ENCODE data around the gene NRM.

The NRM gene

DNA sequence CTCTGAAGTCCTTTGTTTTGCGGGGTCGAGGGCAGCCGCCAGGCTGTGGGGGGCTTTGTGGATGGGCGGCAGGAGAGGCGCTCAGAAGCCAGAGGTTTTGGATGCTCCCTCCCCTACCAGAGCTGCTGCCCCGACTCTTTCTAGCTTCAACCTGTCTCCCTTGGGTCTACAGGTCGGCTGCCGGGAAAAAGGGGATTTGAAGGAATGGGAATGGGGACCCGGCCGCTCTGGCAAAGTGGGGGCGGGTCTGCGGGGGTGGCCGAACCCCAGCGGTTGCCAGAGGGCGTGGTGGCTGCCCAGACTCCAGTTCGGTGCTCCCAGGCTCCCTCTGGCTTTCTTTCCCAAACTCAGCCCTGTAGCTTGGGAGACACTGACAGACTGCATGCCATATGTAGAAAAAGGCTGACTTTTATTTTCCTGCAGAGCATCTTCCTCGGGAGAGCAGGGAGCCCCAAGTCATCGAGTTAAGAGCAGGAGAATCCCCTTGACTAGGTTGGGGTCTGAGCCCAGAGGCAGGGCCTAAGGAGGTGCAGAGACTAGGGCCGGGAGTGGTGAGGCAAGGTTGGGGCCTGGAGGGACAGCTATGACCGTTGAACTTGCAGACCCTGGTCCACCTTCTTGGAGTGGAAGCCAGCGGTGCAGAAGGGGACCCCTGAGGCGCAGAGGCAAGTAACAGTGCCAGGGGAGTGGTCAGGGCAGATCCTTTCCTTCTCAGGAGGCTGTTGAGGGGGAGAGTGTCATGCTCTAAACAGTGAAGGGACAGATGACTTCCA, 2.9 kb downstream of the NRM start:
- peak in 2 of 4 experiments; percentile 32 to 49 for DNase-seq

GRCh38 chr6:30686908-30687658, 3.7 kb downstream of the NRM start:
- peak; percentile 93 to 97 (median 96) for DNase-seq

DNA sequence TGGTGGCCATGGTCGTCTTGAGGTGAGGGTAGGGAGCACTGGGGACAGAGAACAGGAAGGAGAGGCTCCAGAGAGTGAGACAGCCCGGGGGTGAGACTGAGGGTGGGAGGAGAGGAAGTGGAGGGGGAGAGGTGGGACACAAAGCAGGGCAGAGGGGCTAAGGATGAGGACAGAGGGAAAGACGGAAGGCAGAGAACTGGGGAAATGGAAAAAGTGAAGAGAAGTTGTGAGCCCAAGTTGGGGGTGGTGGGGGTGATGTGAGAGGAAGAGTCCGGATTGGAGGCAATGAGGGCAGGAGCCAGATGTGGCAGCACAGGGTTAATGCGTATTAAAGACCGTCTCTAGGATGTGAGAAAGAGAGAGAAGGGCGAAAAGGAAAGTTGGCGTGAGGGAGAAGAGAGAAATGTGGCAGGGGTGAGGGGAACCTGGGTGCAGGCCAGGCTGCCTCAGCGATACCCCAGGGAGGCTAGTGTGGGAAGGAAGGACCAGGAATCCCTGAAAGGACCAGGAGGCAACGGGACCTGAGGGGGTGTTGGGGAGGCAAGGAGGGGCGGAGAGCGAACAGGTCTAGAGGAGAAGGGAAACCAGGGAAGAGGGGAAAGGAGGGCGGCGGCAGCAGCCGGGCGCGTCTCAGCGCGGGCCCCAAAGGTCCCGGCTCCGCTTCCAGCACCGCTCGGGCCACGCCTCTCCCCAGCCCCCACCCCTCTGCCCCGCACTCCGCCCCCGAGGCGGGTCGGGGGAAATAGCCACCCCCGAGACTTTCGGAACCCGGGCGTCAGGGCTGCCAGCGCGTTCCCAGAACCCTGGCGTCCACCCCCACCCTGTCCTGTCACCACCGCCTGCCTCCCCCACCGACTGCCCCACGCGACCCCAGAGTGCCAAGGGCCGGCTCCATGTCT, 4.5 kb downstream of the NRM start, which contains the start of gene PPP1R18:
Gene PPP1R18, minus strand, starts transcription at position 637 of the 899 bp plus-strand sequence. Its CDS starts 627 bp downstream, at position 10.
- DNase-seq = peak; percentile 68 to 93 (median 84)

DNA sequence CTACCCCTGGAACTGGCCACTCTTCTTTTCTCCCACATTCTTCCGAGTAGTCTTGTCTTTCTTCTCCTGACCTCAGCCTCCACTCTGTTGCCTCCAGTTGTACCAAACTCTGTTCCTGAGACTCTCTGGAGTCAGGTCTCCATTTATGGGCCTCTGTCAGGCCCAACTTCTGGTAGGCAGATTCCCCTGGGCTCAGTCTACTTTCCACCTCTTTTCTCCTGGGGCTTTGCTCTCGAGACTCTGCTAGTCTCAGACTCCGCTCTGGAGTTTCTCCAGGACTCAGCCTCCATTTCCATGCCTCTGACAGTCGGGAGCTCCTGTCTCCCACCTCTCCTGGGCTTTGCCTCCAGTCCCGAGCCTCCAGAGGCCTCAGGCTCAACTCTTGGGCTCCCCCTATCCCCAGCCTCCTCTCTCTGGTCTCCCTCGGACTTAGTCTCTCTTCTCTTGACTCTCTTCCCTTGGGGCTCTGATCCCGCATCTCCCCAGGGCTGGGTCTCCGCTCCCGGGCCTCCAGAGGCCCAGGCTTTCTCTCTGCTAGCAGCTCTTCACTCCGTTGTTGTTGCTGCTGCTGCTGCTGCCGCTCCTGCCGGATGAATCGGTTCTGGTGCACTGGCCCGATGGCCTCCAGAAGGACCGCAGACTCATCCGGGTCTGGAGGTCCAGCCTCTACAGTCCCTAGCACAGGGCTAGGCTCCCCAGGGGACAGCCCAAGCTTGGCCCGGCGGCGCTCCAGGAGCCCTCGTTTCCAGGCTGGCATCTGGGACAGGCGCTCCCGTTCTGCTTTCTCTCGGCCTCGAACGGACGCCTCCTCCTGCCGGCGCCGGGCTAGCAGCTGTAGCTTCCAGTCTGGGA, 5.4 kb downstream of the NRM start:
- peak; percentile 26 to 63 (median 50) for DNase-seq

- DNase-seq = peak; percentile 62 to 89 (median 82)
Measured at GRCh38 chr6:30684386-30685156, 6.2 kb downstream of the NRM start.

DNA sequence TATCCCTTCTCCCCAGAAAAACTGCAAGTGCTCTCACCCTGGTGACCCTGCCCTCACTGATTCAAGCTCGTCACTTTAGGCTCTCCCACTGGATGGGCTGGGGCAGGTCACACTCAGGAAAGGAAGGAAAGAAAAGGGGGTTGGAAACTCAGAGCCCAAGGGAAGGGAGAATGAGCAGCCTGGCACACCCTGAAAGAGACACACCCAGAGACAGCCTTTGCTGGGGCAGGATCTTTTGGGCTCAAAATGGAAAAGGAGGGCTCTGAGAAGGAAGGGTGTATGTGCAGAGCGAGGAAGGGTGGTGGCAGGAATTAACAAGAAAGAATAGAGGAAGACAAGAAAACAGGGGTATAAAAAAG, 6.8 kb downstream of the NRM start:
- peak in 1 of 4 experiments; percentile 26 for DNase-seq

GRCh38 chr6:30683183-30683979, 7.4 kb downstream of the NRM start:
- DNase-seq = peak; percentile 21 to 59 (median 54)

DNA sequence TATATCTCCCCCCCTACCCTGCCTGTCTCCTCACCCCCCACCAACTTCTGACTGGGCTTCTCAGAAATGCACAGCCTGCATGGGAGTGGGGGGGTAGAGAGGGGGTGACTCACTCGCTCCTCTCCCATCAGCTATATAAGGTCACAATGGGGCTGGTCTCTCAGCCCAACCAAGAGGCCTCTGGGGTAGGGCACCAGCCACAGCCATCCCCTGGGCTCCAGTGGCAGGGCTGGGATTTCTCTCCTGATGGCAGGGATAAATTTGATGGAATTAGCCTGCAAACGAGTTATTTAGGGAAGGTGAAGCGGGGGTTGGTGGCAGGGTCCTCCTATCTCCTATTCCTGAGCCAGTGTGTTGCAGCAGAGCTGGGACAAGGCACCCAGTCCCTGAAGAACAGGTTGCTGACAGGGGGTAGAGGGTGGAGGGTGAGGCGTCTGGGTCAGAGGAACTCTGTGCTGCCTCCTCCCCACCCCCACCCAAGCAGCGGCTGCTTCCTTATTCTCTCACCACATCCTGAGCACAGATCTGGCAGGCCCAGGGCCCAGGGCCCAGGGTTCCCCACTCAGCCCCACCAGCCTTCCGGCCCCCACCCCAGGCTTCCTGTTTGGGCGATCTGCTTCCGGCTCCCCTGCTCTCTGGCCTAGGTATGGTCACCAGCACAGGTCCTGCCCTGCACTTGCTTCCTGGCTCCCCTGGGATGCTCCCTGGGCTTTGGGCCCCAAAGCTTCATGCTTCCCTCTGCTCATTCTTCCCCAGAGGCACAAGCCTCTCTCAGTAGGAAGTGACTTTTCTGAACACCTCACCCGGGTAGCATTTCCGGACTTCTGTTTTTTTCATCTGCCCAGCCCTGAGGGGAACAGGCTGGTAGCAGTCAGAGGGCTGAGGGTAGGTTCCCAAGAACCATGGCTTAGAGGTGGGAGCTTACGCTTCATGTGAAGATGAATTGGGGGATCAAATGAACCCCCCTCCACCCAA, 8.4 kb downstream of the NRM start:
- peak; percentile 89 to 93 (median 92) for DNase-seq

- DNase-seq = no peak
Measured at GRCh38 chr6:30681766-30682142, 9.0 kb downstream of the NRM start.

GRCh38 chr6:30679765-30680535, 10.8 kb downstream of the NRM start:
- no peak for DNase-seq

- peak; percentile 87 to 94 (median 90) for DNase-seq
Measured at GRCh38 chr6:30678964-30679726, 11.6 kb downstream of the NRM start.

DNA sequence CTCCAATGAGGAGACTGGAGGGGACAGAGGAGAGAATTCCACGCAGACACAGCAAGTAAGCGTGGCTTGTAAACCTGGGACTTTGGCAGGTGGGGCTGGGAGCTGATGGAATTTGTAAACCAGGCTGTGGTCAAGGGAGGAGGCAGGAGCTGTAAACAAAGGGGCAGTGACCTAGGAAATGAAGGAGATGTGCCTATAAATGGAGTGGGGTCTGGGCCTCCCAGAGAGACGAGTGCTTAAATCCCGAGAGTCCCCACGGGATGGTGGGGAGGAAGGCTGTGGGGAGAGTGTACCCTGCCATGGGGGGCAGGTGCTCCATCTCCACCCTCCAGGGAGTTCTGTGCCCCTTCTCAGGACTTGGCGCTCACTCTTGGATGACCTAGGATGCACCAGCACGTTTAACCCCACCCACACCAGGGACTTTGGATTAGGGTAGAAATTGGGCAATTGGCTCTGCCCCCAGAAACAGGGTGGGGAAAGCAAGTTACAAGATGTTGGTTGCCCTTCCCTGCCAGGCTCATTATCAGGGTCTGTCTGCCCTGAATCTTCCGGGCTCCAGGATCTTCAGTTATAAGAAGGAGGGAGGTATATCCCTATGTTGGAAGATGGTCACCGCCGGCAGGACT, 14.0 kb downstream of the NRM start:
- DNase-seq = no peak

DNA sequence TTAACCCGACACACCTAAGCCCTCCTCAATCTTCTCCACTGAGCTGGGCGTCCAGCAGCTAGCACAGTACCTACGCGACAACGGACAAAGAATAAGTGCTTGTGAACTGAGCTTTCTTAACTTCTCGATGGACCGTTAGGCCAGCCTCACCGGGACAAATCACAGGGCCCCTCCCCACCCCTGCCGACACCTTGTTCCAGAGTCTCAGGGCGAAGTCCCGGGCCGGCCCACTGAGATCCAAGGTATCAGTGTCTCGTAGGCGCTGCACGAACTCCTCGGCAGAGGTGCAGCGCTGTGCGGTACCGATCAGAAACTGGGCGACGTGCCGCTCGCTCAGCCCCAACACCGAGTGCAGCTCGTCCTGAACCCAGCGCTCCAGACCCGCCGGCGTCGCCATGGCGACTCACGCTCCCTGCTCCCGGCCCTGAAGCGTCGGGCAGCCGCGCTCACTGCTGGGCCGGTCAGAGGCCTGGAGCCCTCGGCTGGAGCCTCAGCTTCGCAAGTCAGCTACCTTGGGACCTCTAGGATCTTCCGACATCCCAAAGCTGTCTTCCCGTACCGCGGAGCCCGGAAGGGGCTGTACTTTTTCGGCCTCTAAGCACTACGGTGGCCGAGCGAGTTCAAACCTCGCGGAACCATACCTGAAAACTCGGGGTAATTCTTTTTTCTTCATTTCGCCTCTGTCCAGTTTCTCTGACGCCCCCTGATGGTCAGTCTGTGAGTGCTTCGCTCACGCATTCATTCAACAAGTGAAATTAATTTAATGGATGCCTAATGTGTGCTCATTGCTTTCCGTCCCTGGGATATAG, 18.1 kb downstream of the NRM start, which contains the start of gene DHX16:
Gene DHX16, minus strand, starts transcription at position 562 of the 809 bp plus-strand sequence. Its CDS starts 165 bp downstream, at position 397.
- peak; percentile 97 to 99 (median 98) for DNase-seq

DNA sequence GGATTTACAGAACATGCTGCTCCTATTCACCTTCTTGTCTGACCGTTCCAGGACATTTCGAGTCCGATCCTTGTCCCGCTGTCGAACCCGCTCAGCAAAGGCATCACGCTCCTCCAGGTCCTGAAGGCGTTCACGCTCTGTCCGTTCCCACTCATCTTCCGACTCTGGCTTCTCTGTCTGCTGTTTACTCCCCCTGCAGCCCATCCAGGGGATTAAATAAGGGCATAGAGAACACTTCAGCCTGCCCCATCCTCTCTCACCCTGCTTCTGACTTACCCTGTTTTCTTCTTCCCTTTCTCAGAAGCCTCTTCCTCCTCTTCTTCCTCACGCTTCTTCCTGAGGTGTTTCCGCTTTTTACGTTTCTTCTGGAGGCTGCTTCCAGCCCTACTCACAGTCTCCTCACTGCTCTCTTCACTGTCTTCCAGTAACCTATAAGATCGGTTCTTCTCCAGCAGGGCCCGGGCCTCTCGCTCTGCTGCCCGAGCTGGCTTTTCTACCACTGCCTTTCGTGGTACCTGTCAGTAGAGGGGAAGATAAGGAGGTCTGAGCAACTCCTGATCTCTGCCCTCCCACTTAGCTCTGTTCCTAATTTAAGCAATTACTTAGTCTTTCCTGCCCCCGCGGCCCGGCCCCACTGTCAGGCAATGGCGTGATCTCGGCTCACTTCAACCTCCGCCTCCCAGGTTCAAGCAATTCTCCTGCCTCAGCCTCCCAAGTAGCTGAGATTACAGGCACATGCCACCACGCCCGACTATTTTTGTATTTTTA, 19.8 kb downstream of the NRM start:
- no peak for DNase-seq

DNA sequence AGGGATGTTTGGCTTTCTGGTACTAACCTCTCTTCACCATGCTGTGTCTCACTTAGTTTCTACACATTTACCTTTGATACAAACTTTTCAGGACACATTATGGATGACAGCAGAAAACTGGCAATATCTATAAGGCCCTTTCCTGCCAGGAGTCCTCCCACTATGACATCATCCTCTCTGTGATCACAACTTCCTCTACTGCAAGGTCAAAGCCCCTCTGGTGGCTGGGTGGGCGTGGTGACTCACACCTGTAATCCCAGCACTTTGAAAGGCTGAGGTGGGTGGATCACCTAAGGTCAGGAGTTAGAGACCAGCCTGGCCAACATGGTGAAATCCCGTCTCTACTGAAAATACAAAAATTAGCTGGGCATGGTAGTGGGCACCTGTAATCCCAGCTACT, 24.5 kb downstream of the NRM start:
- DNase-seq = peak; percentile 57 to 77 (median 70)
